ENCODE measurements around the gene TSPAN9. TPM values are rescaled to one million over a fixed set of nuclear protein-coding genes. Genes with fewer than 3 reads are reported as not detected.

TSPAN9 gene
- total and polyA plus RNA-seq, 9 of the 15 experiments (the other 6 are each of a cell fraction or from before 2014, with no cell fraction given): 0.23 to 2.1 (median 0.60) TPM; not detected in 2

GRCh38 chr12:3311491-3312103 is 234.4 kb downstream of the TSPAN9 start (continued):
- TF ChIP-seq, protein P1, sequence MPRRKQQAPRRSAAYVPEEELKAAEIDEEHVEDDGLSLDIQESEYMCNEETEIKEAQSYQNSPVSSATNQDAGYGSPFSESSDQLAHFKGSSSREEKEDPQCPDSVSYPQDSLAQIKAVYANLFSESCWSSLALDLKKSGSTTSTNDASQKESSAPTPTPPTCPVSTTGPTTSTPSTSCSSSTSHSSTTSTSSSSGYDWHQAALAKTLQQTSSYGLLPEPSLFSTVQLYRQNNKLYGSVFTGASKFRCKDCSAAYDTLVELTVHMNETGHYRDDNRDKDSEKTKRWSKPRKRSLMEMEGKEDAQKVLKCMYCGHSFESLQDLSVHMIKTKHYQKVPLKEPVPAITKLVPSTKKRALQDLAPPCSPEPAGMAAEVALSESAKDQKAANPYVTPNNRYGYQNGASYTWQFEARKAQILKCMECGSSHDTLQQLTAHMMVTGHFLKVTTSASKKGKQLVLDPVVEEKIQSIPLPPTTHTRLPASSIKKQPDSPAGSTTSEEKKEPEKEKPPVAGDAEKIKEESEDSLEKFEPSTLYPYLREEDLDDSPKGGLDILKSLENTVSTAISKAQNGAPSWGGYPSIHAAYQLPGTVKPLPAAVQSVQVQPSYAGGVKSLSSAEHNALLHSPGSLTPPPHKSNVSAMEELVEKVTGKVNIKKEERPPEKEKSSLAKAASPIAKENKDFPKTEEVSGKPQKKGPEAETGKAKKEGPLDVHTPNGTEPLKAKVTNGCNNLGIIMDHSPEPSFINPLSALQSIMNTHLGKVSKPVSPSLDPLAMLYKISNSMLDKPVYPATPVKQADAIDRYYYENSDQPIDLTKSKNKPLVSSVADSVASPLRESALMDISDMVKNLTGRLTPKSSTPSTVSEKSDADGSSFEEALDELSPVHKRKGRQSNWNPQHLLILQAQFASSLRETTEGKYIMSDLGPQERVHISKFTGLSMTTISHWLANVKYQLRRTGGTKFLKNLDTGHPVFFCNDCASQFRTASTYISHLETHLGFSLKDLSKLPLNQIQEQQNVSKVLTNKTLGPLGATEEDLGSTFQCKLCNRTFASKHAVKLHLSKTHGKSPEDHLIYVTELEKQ (CRISPR knock-in tag; IDR thresholded peaks at IDR 0.05): no peak
- TF ChIP-seq NBN (IDR thresholded peaks at IDR 0.05; ENCODE audit: low read depth) (no peak), GABPB1 (CRISPR knock-in tag; IDR thresholded peaks at IDR 0.05) (no peak), MBD1 (CRISPR knock-in tag; IDR thresholded peaks at IDR 0.05) (no peak), HDAC6 (IDR thresholded peaks at IDR 0.05; ENCODE audit: low read depth, low read length) (no peak), ZNF589 (CRISPR knock-in tag; IDR thresholded peaks at IDR 0.05; ENCODE audit: low read depth) (no peak), TRIM28 (IDR thresholded peaks at IDR 0.05) (no peak), ZC3H4 (CRISPR knock-in tag; IDR thresholded peaks at IDR 0.05; ENCODE audit: borderline replicate concordance) (no peak), NR0B1 (IDR thresholded peaks at IDR 0.05; ENCODE audit: partially characterized antibody) (no peak), ZNF124 (CRISPR knock-in tag; IDR thresholded peaks at IDR 0.05) (no peak), NCOA6 (IDR thresholded peaks at IDR 0.05) (no peak), RBBP5 (IDR thresholded peaks at IDR 0.05; ENCODE audit: borderline replicate concordance, insufficient read depth, low read length, poor library complexity, severe bottlenecking) (no peak)
- TF ChIP-seq, protein P2, sequence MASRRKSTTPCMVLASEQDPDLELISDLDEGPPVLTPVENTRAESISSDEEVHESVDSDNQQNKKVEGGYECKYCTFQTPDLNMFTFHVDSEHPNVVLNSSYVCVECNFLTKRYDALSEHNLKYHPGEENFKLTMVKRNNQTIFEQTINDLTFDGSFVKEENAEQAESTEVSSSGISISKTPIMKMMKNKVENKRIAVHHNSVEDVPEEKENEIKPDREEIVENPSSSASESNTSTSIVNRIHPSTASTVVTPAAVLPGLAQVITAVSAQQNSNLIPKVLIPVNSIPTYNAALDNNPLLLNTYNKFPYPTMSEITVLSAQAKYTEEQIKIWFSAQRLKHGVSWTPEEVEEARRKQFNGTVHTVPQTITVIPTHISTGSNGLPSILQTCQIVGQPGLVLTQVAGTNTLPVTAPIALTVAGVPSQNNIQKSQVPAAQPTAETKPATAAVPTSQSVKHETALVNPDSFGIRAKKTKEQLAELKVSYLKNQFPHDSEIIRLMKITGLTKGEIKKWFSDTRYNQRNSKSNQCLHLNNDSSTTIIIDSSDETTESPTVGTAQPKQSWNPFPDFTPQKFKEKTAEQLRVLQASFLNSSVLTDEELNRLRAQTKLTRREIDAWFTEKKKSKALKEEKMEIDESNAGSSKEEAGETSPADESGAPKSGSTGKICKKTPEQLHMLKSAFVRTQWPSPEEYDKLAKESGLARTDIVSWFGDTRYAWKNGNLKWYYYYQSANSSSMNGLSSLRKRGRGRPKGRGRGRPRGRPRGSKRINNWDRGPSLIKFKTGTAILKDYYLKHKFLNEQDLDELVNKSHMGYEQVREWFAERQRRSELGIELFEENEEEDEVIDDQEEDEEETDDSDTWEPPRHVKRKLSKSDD (conservative IDR thresholded peaks at IDR 0.05; ENCODE audit: low read length): no peak

Data from K562 (cell line).